ENCODE results near the gene IER3.

The IER3 gene

GRCh38 chr6:30747902-30748769, 3.8 kb upstream of the IER3 start:
- in situ Hi-C loops (cut with MboI; ENCODE audit: low pct_unique_long_range_greater_than_20kb, low sequenced_read_pairs, unreplicated experiment): loop anchor here (10.0 kb wide), 1 partner anchor 67 kb away; no protein-coding TSS in a partner anchor
- no peak for DNase-seq (ENCODE audit: low spot score)
- TF ChIP-seq CTCF (IDR thresholded peaks at IDR 0.05; ENCODE audit: extremely low read depth, insufficient read depth, missing control alignments): no peak

GRCh38 chr6:30747300-30747687, 2.9 kb upstream of the IER3 start:
- no peak for DNase-seq (ENCODE audit: low spot score)
- in situ Hi-C loops (cut with MboI; ENCODE audit: low pct_unique_long_range_greater_than_20kb, low sequenced_read_pairs, unreplicated experiment): loop anchor here (10.0 kb wide), 1 partner anchor 68 kb away; no protein-coding TSS in a partner anchor
- no peak for TF ChIP-seq CTCF (IDR thresholded peaks at IDR 0.05; ENCODE audit: extremely low read depth, insufficient read depth, missing control alignments)

GRCh38 chr6:30743099-30744053, 971 bp downstream of the IER3 start:
- DNase-seq (ENCODE audit: low spot score): peak; percentile 45
- in situ Hi-C loops (cut with MboI; ENCODE audit: low pct_unique_long_range_greater_than_20kb, low sequenced_read_pairs, unreplicated experiment): loop anchor here (10.0 kb wide), 1 partner anchor 71 kb away; no protein-coding TSS in a partner anchor
- TF ChIP-seq CTCF (IDR thresholded peaks at IDR 0.05; ENCODE audit: extremely low read depth, insufficient read depth, missing control alignments): no peak

- in situ Hi-C loops (cut with MboI; ENCODE audit: low pct_unique_long_range_greater_than_20kb, low sequenced_read_pairs, unreplicated experiment): loop anchor here (10.0 kb wide), 1 partner anchor 72 kb away; no protein-coding TSS in a partner anchor
- peak; percentile 96 for DNase-seq (ENCODE audit: low spot score)
- TF ChIP-seq CTCF (IDR thresholded peaks at IDR 0.05; ENCODE audit: extremely low read depth, insufficient read depth, missing control alignments): no peak
Measured at GRCh38 chr6:30742316-30743098, 1.8 kb downstream of the IER3 start, which contains the start of gene FLOT1. Gene FLOT1 (minus strand): TSS chr6:30742687. CDS start chr6:30742189, 498 bp downstream.

GRCh38 chr6:30741789-30742315, 2.5 kb downstream of the IER3 start:
- in situ Hi-C loops (cut with MboI; ENCODE audit: low pct_unique_long_range_greater_than_20kb, low sequenced_read_pairs, unreplicated experiment): loop anchor here (10.0 kb wide), 1 partner anchor 73 kb away; no protein-coding TSS in a partner anchor
- no peak for DNase-seq (ENCODE audit: low spot score)
- TF ChIP-seq CTCF (IDR thresholded peaks at IDR 0.05; ENCODE audit: extremely low read depth, insufficient read depth, missing control alignments): no peak

All from GM13977 (cell line).